ENCODE results near the gene SNAPC4.
A peak's percentile ranks its signal among the peaks of the same experiment; 100 is the strongest.
"Not testable (repeated sequence)": the region's sequence is repeated elsewhere in the genome, so short reads cannot be mapped to it uniquely, and the experiment has no call there.

Gene SNAPC4

GRCh38 chr9:136409557-136410455 is 9.8 kb upstream of the SNAPC4 start:
- peak; percentile 48 for DNase-seq

DNA sequence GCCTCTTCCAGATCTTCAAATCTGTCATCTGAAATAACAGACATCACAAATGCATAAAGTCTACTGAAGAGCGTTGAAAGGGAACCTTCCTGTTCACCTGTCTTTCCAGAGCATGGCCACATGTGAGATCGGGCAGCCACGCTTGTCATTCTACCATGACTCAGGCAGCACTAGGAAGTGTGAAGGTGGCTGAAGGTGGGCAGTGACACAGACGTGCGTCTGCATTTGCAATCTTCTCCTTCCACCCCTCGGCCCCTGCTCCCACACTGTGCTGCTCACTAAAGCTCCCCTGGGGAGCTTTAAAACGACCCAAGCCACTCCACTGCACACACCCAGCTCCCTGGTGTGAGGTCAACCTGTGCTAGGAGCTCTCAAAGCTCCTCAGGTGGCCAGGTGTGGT is 7.9 kb upstream of the SNAPC4 start:
- DNase-seq, result no peak

GRCh38 chr9:136407061-136407460 is 7.1 kb upstream of the SNAPC4 start:
- DNase-seq, result not testable (repeated sequence)

GRCh38 chr9:136405904-136406303 is 5.9 kb upstream of the SNAPC4 start:
- DNase-seq, result not testable (repeated sequence)

DNA sequence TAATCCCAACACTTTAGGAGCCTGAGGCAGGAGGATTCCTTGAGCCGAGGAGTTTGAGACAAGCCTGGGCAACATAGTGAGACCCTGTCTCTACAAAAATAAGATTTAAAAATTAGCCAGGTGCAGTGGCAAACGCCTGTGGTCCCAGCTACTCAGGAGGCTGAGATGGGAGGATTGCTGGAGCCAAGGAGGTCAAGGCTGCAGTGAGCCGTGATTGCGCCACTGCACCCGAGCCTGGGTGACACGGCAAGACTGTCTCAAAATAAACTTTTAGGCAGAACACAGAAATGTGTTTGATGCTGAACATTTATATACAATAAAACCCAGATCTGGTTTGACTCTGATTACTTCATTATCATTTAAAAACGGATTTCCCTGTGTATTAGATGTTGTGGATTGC is 5.5 kb upstream of the SNAPC4 start:
- no peak for DNase-seq

GRCh38 chr9:136404801-136405136 is 4.8 kb upstream of the SNAPC4 start:
- no peak for DNase-seq

- no peak for DNase-seq
These were observed 4.2 kb upstream of the SNAPC4 start for GRCh38 chr9:136403915-136404800.

GRCh38 chr9:136403538-136403914 is 3.6 kb upstream of the SNAPC4 start:
- no peak for DNase-seq

GRCh38 chr9:136402067-136402466 is 2.1 kb upstream of the SNAPC4 start:
- DNase-seq, result no peak

- no peak for DNase-seq
These were observed 1.4 kb upstream of the SNAPC4 start for GRCh38 chr9:136401173-136401922.

GRCh38 chr9:136399176-136400037 is 563 bp downstream of the SNAPC4 start:
- peak; percentile 53 for DNase-seq

GRCh38 chr9:136398286-136398685 is 1.7 kb downstream of the SNAPC4 start:
- no peak for DNase-seq

GRCh38 chr9:136397643-136398042 is 2.3 kb downstream of the SNAPC4 start:
- DNase-seq, result no peak

GRCh38 chr9:136396219-136396515 is 3.8 kb downstream of the SNAPC4 start:
- no peak for DNase-seq

DNA sequence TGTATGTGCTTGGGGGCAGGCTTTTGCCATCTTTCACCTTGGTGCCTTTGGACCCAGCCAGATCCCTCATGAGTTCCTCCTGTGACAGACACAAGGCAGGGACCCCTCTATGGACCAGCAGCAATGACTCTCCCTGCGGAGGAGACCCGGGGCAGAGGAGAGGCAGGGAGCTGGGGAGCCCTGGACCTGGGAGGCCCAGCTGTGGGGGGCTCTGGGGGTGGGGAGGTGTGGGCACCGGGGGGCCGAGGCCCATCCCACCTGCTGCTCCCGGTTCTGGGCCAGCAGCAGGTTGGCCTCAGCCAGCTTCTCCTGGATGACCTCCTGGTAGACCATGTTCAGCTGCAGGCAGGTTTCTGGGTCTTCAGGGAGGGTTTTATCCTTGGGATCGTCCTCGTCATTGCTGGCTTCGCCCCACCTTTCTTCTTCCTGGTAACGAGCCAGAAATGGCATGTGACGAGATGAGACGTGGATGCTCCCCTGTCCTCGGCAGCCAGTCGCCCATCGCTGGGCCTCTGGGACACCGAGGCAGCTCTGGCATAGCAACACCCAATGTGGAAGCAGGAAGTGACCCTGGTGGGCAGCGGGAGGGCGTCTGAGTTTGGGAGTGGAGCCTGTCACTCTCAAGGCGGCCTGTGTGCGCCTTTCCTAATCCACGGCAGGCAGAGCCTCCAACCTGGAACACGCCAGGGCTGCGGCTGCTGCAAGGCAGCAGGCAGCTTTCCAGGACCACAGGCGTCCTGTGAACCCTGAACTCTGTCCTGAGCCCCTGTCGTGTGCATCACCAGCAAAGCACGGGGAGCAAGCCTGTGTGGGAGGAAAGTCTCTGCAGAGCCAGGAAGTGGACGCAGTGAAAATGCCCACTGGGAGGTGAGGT is 4.4 kb downstream of the SNAPC4 start:
- no peak for DNase-seq

DNA sequence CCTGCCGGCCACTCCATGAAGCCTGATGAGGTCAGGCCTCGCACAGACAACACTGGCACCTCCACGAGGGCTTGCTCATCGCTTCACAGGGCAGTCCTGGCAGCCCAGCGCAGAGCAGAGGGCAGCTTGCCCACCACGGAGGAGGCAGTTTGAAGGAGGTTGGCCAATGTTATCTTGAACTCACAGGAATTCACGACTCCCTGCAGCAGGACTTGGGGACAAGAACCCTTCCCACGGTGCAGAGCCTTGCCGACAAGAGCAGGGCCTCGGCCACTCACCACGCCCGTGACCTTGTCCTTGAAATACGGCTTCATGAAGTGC is 5.0 kb downstream of the SNAPC4 start:
- peak; percentile 50 for DNase-seq

- DNase-seq, result peak; percentile 29
These were observed 5.5 kb downstream of the SNAPC4 start for GRCh38 chr9:136394312-136395019.

- no peak for DNase-seq
These were observed 6.4 kb downstream of the SNAPC4 start for GRCh38 chr9:136393531-136393930.

GRCh38 chr9:136392538-136393449 is 7.2 kb downstream of the SNAPC4 start:
- DNase-seq, result no peak
